GM19468 (cell line): Measurements from ENCODE around the gene TSPAN33.

ENCODE experiments used
- ATAC-seq: cut with Tn5 transposase; IDR thresholded peaks from one replicate; pipeline ENCODE4 v1.9.1; 2021; ENCODE audit warnings: mild to moderate bottlenecking, moderate library complexity, moderate number of reproducible peaks; ENCODE audit not compliant: unreplicated experiment; ENCODE audit errors: extremely low read depth

TSPAN33 gene

GRCh38 chr7:129127601-129128000, 16.9 kb upstream of the TSPAN33 start:
- ATAC-seq, result no peak

GRCh38 chr7:129134356-129134987, 10.0 kb upstream of the TSPAN33 start:
- no peak for ATAC-seq

- no peak for ATAC-seq
Observed at GRCh38 chr7:129136887-129137642, 7.4 kb upstream of the TSPAN33 start.

GRCh38 chr7:129143724-129144094, 798 bp upstream of the TSPAN33 start:
- ATAC-seq, result no peak

GRCh38 chr7:129144834-129145668, 544 bp downstream of the TSPAN33 start:
- ATAC-seq, result no peak

- ATAC-seq, result peak; percentile 33
Observed at GRCh38 chr7:129146237-129146979, 1.9 kb downstream of the TSPAN33 start.

- no peak for ATAC-seq
Observed at GRCh38 chr7:129147731-129148130, 3.2 kb downstream of the TSPAN33 start.

GRCh38 chr7:129149511-129149910, 5.0 kb downstream of the TSPAN33 start:
- ATAC-seq, result no peak

GRCh38 chr7:129150199-129150996, 5.9 kb downstream of the TSPAN33 start:
- ATAC-seq, result no peak

- no peak for ATAC-seq
Observed at GRCh38 chr7:129157651-129158050, 13.1 kb downstream of the TSPAN33 start.

GRCh38 chr7:129159539-129159938, 15.0 kb downstream of the TSPAN33 start:
- no peak for ATAC-seq

- ATAC-seq, result no peak
Observed at GRCh38 chr7:129160161-129160905, 15.8 kb downstream of the TSPAN33 start.

GRCh38 chr7:129161524-129162225, 17.2 kb downstream of the TSPAN33 start:
- ATAC-seq, result no peak

GRCh38 chr7:129162732-129163131, 18.2 kb downstream of the TSPAN33 start:
- no peak for ATAC-seq

- ATAC-seq, result no peak
Observed at GRCh38 chr7:129163875-129164544, 19.5 kb downstream of the TSPAN33 start.

- ATAC-seq, result no peak
Observed at GRCh38 chr7:129166745-129167144, 22.2 kb downstream of the TSPAN33 start.

GRCh38 chr7:129167817-129168216, 23.3 kb downstream of the TSPAN33 start:
- no peak for ATAC-seq
